HG03108 (cell line): ENCODE data around the gene STK11IP.

ENCODE experiments used
- ATAC-seq: cut with Tn5 transposase; IDR thresholded peaks from one replicate; pipeline ENCODE4 v1.9.1; 2021; ENCODE audit warnings: moderate library complexity; ENCODE audit not compliant: unreplicated experiment

The STK11IP gene

GRCh38 chr2:219597552-219598307 is at the start of gene STK11IP:
STK11IP (plus strand) TSS chr2:219597857; CDS start chr2:219598120, 263 bp downstream.
- peak; percentile 88 for ATAC-seq

DNA sequence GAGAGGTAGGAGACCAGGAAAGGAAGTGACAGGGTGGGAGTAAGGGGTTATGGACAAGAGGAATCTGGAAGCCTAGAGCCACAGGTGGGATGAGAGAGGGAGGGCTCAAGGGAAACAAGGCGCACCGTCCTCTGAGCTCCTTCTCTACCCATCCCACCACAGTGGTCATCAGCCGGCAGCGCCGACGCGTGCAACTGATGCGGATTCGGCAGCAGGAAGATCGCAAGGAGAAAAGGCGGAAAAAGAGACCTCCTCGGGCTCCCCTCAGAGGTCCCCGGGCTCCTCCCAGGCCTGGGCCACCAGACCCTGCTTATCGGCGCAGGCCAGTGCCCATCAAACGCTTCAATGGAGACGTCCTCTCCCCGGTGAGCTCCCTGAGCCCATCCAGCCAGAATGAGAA is 48.7 kb upstream of the STK11IP start:
- no peak for ATAC-seq

GRCh38 chr2:219549619-219550018 is 48.0 kb upstream of the STK11IP start:
- ATAC-seq = no peak

- peak; percentile 26 for ATAC-seq
Observed at GRCh38 chr2:219551441-219552381, 45.9 kb upstream of the STK11IP start.

DNA sequence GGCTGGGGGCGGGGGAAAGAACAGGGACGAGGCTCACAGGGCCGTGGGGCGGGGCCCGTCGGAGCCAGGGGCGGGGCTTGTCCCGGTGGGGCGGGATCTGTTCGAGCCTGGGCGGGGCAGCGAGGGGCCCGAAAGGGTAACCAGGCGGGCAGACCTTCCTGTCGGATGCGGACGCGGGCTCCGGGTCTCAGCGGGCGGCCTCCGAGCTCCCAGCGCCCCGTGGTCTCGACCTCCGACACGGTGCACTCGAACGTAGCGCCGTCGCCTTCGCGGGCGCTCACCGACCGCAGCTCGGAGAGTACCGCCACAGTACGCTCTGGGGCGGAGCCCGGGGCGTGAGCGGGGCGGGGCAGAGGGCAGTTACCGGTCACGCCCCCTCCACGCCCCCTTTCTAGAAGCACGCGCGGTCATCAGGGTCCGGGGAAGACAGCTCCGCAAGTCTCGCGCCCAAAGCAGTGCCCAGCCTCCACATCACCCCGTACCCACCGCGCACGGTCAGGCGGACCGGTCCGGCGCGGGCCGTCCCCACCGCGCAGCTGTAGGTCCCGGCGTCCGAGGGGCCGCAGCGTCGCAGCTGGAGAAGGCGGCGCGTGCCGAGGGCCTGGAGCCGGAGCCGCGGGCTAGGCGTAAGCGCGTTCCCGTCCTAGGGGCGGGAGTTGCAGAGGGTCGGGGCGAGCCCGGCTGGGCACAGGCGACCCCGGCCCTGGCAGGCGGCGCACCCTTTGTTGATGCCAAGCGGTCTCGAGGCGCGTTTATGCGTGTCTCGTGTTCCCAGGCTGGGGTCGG is 45.1 kb upstream of the STK11IP start:
- peak; percentile 89 for ATAC-seq

- no peak for ATAC-seq
Observed at GRCh38 chr2:219553168-219553417, 44.6 kb upstream of the STK11IP start.

- ATAC-seq = no peak
Observed at GRCh38 chr2:219553463-219553963, 44.1 kb upstream of the STK11IP start.

- no peak for ATAC-seq
Observed at GRCh38 chr2:219554350-219554749, 43.3 kb upstream of the STK11IP start.

DNA sequence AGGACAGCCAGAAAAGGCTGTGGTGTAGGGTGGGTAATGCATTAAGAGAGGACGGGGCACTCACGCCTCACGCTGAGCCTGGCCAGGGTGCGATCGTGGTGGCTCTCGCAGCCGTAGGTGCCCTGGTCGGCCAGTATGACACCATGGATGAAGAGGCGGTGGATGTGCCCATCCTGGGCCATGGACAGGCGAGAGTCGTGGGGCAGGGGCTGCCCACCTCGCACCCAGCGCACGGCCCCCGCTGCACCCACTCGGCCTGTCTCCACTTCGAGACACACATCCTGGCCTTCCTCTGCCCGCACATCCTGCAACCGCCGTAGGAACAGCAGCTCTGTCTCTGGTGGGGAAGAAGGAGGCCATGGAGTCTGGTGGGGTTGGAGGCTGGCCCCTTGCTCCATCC is 41.7 kb upstream of the STK11IP start:
- ATAC-seq = no peak

DNA sequence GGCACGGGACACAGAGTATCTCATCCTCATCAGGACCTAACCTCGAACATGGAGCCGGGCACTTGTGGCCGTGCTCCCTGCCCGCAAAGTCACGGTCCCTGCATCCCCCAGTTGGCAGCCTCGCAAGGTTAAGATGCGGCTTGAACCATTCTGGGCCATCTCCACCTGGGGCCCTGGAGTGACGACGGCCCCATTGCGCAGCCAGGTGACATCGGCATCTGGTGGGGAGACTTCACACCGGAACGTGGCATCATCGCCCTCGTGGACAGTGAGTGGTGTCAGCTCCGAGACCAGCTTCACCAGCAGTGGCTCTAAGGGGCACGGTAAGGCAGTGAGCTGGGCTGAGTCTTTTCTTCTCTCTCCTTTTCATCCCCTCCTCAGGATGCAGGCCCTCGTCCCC is 41.2 kb upstream of the STK11IP start:
- ATAC-seq = no peak

DNA sequence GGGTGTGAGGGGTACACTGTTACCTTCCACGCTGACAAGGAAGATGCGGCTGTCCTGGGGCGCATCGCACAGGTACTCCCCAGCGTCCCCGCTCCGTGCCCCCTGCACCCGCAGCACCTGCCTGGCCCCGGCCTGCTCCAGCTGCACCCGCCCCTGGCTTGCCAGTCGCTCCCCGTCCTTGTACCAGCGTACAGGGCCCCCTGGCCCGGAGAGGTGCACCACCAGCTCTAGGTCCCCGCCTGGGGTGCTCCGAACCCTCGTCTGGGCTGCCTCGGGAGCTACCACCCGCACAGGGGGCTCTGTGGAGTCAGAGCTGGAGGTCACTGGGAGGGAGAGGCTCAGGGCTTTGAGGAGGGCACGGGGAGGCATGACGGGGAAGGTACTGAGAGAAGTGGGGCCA is 40.3 kb upstream of the STK11IP start:
- no peak for ATAC-seq

DNA sequence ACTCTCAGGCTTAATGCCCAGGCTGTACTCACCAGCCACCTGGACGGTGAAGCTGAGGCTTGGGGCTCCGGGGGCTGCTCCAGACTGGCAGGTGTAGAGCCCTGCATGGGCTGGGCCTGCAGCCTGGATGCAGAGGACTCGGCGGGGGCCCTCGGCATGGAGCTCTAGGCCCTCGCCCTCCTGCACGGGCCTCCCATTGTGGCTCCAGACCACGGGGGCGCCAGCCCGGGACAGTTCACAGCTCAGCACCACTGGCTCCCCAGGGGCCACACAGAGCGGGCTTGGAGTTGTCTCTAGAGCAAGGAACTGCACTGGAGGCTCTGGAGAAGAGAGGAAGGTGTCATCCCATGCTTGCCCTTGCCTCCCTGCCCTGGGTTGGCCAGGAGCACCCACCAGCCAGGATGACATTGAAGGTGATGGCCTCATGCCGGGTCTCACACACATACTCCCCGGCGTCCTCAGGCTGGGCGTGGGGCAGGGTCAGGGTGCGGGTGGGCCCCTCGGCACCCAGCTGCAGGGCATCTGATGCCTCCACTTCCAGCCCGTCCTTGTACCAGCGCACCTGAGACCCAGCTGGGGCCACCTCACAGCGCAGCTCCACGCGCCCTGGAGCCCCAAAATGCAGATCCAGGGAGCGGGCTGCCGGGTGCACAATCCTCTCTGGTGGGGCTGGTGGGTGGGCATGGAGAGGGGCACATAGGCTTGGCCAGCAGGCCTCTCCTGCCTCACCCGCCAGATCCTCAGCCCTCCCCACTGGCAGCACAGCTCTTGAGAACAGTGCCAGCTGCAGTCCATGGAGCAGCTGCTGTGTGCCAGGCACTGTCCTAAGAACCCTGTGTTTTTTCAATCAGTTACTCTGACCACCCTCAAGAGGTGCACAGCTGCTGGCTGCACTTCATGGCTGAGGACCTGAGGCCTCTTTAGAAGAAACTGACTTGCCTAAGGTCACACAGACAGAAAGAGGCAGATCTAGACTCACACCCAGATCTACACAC is 39.6 kb upstream of the STK11IP start:
- ATAC-seq = no peak

- ATAC-seq = no peak
Observed at GRCh38 chr2:219559156-219559915, 38.3 kb upstream of the STK11IP start.

- ATAC-seq = no peak
Observed at GRCh38 chr2:219560037-219560892, 37.4 kb upstream of the STK11IP start.

DNA sequence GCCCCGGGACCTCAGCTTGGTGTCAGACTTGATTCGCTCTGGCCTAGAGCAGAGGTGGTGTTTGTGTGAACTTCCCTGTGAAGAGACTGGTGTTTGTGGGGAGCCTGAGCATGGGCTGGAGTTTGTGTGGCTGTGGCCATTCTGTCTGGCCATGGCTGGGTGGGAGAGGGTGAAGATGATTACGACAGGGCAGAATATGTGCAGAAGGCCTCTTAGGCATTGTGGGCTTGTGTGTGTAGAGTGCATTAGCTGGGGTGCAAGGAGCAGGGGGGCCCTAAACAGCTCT is 36.8 kb upstream of the STK11IP start:
- no peak for ATAC-seq

- no peak for ATAC-seq
Observed at GRCh38 chr2:219561179-219562048, 36.2 kb upstream of the STK11IP start.
